Activated CD4-positive, CD25-positive, alpha-beta regulatory T cell treated with anti-CD3 and anti-CD28 coated beads, Interleukin-2, amount 50 U/mL, for 72 hours (primary cell): ENCODE data around the gene RADIL.

Experiments
- DNase-seq: peaks from one replicate; pipeline ENCODE4 v3.0.0; 2021

RADIL gene

GRCh38 chr7:4849390-4849789 is 34.1 kb downstream of the RADIL start:
- DNase-seq, result no peak

GRCh38 chr7:4845740-4846142 is 37.8 kb downstream of the RADIL start:
- no peak for DNase-seq

- no peak for DNase-seq
Observed at GRCh38 chr7:4842319-4843064, 41.0 kb downstream of the RADIL start.

GRCh38 chr7:4841836-4842235 is 41.7 kb downstream of the RADIL start:
- no peak for DNase-seq

GRCh38 chr7:4841007-4841784 is 42.3 kb downstream of the RADIL start:
- DNase-seq, result no peak

GRCh38 chr7:4840079-4840501 is 43.4 kb downstream of the RADIL start:
- no peak for DNase-seq

- DNase-seq, result no peak
Observed at GRCh38 chr7:4838626-4839334, 44.7 kb downstream of the RADIL start.

GRCh38 chr7:4837803-4838625 is 45.5 kb downstream of the RADIL start:
- DNase-seq, result no peak

- DNase-seq, result no peak
Observed at GRCh38 chr7:4837041-4837802, 46.3 kb downstream of the RADIL start.

GRCh38 chr7:4836206-4836661 is 47.3 kb downstream of the RADIL start:
- no peak for DNase-seq

GRCh38 chr7:4835398-4836205 is 47.9 kb downstream of the RADIL start:
- no peak for DNase-seq

- no peak for DNase-seq
Observed at GRCh38 chr7:4834601-4835397, 48.7 kb downstream of the RADIL start.

- no peak for DNase-seq
Observed at GRCh38 chr7:4833691-4834600, 49.6 kb downstream of the RADIL start.

GRCh38 chr7:4833176-4833575 is 50.3 kb downstream of the RADIL start:
- DNase-seq, result no peak

GRCh38 chr7:4832711-4833110 is 50.8 kb downstream of the RADIL start:
- no peak for DNase-seq

- no peak for DNase-seq
Observed at GRCh38 chr7:4831723-4832495, 51.6 kb downstream of the RADIL start.

- no peak for DNase-seq
Observed at GRCh38 chr7:4830176-4830575, 53.3 kb downstream of the RADIL start.

- no peak for DNase-seq
Observed at GRCh38 chr7:4828720-4829383, 54.7 kb downstream of the RADIL start.
